ENCODE data around the gene FRY.

The FRY gene

GRCh38 chr13:32087955-32088747 is 56.6 kb downstream of the FRY start:
- no peak for DNase-seq

DNA sequence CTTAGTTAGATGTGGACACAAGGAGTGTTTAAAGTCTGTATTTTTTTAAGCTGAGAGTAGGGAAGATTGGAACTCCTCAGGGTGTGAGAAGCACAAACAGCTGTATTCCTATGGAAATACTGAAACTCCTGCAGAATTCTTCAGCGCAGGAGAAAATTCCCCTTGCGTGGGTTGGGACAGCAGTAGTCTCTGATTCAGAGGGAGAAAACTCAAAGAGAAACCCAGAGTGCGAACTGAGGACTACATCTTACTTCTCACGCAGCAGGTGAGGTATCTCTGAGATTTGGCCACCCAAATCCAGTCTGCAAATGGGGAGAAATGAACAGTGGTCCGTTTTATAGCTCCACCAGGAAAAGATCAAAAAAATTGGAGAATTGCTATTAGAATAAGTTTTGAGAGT is 60.9 kb downstream of the FRY start:
- no peak for DNase-seq

DNA sequence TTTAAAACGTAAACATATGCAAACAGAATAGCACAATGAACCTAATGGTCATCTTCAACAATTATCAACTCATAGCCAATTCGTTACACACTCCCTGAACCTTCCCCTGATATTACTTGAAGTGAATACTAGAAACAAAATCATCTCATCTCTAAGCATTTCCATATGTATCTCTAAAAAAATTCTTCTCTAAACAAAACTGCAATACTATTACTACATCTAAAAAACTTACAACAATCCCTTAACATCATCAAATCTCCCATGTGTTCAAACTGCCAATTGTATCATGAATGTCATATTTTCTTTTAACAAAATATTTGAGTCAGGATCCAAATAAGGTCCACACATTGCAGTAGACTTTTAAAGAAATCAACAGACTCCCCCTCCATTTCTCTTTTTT is 61.4 kb downstream of the FRY start:
- no peak for DNase-seq

DNA sequence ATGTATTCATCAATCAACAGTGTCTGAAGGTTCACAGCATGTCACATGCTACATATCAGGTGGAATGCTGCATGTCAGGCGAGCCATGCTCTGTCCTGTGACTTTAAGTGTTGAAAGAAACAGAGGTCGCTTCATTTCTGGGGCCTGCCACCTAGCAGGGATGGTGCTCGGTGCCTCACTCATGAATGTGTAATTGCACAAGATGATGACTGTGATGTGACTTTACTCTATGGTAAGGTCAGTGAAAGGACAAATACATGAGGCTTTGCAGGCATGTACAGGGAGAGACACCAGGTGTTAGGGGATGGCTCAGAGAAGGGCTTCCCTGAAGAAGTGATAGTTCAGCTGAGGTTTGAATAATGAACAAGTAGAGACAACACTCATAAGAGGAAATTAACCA is 66.7 kb downstream of the FRY start:
- DNase-seq: no peak

GRCh38 chr13:32105653-32106313 is 74.2 kb downstream of the FRY start:
- DNase-seq: no peak

GRCh38 chr13:32107474-32107873 is 75.9 kb downstream of the FRY start:
- no peak for DNase-seq

DNA sequence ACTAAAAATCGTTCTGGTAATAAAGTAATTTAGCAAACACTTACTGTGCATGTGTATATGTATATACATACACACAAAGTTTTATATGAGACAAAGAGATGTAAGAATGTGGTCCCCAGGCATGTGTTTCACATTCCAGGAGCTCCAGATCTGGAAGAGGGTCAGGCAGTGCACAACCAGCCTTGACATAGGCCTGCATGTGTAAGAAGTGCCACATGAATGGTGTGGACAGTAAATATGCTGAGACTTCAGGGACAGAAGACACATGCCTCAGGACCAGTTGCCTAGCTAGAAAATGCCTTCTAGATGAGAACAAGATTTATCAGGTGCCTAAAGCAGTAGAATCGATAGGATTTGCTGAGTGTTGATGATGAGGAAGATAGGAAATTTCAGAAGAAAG is 76.4 kb downstream of the FRY start:
- DNase-seq: no peak

- no peak for DNase-seq
Measured at GRCh38 chr13:32113532-32113931, 82.0 kb downstream of the FRY start.

GRCh38 chr13:32114284-32114950 is 82.8 kb downstream of the FRY start:
- no peak for DNase-seq

GRCh38 chr13:32115066-32115465 is 83.5 kb downstream of the FRY start:
- DNase-seq: no peak

- DNase-seq: no peak
Measured at GRCh38 chr13:32116210-32116609, 84.6 kb downstream of the FRY start.

DNA sequence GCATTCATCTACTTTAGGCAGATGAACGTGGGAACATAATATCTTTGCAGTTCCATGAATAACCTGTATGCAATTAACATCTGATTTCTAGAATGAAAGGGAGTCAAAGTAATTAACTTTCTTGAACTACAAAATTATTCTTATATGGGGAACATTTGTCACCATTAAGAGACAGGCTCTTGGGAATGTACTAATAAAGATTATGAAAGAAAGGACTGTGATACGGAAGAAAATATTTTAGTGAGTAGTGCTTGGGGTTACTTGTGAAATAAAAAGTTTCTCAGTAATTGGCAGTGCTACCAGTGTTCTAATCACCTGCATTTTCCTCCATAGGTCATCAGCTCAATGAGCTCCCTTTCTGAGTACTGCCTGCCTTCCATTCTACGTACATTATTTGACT is 85.4 kb downstream of the FRY start:
- DNase-seq: no peak

- DNase-seq: no peak
Measured at GRCh38 chr13:32117701-32118100, 86.1 kb downstream of the FRY start.

DNA sequence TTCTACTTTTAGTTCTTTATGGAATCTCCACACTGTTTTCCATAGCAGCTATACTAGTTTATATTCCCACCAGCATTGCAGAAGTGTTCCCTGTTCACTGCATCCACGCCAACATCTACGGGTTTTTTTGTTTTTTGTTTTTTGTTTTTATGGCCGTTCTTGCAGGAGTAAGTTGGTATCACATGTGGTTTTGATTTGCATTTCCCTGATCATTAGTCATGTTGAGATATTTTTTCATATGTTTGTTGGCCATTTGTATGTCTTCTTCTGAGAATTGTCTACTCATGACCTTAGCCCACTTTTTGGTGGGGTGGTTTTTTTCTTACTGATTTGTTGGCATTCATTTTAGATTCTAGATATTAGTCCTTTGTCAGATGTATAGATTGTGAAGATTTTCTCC is 89.7 kb downstream of the FRY start:
- no peak for DNase-seq

GRCh38 chr13:32124743-32125142 is 93.2 kb downstream of the FRY start:
- no peak for DNase-seq

DNA sequence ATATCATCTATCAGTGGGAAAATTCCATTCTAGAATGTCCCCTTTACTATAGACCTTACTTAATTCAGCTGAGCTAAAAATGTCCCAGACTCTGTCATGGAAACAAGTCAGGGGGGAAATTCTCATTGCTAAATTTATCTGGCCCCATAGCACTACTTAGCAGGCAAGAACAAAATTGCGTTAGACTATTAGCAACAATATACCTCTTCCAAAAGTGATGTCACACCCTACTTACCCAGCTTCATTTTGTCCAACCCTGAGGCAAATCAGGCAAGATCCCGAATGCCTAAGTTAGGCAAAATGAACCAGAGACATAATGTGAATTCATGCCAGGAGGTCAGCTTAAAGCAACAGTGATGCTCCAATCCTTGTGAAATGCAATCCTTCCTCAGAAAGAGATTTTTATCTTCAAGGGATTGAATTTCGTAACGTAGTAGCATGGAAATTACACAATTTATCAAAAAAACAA is 93.7 kb downstream of the FRY start:
- DNase-seq: no peak

DNA sequence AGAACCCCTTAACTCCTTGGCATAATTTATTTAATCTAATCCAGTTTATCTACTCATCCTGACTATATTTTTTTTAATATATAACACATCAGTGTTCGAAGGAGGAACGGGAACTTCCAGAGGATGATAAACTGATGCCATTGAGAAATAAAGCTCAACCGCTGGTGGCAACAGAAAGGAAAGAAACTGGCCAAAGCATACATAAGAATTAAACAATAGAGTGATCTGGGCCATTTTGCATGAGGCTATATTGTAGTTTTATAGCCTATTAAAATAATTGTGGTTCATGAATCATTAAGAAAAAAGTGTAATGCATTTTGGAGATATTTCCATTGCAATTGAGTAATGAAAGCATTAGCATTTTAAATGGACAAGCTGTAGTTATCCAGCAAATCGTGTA is 94.2 kb downstream of the FRY start:
- no peak for DNase-seq

GRCh38 chr13:32126278-32126677 is 94.7 kb downstream of the FRY start:
- DNase-seq: no peak

GRCh38 chr13:32126756-32127155 is 95.2 kb downstream of the FRY start:
- no peak for DNase-seq

DNA sequence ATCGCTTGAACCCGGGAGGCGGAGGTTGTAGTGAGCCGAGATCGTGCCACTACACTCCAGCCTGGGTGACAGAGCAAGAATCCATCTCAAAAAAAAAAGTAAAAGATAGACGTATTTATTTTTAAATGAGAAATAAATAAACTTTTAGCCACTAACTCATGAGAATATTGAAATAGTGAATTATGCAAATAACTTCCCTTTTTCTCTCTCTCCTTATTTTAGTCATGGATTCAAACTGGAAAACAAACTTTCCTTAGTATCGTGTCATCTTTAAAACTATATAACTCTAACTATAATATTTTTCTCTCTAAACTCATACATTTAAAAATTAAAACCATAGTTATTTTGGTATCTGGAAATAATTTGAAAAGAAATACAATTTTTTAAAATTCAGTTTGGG is 96.1 kb downstream of the FRY start:
- DNase-seq: no peak

GRCh38 chr13:32134241-32135055 is 102.9 kb downstream of the FRY start:
- DNase-seq: no peak

- no peak for DNase-seq
Measured at GRCh38 chr13:32135056-32135390, 103.4 kb downstream of the FRY start.

GRCh38 chr13:32135655-32136054 is 104.1 kb downstream of the FRY start:
- DNase-seq: no peak
